Umbilical cord (tissue), 2 donors: Measurements from ENCODE around the gene CPNE5. TPM values are rescaled to one million over a fixed set of nuclear protein-coding genes. Genes with fewer than 3 reads are reported as not detected.
"Not testable (repeated sequence)": the region's sequence is repeated elsewhere in the genome, so short reads cannot be mapped to it uniquely, and the experiment has no call there.

Source experiments
- DNase-seq: peaks from one replicate; pipeline ENCODE4 v3.0.0-alpha.2; 2015; ENCODE audit warnings: low spot score
- total RNA-seq: library from RNA; depleted of rRNA; stranded (reverse); fragments of >200 nt; gene quantifications from one replicate; pipeline ENCODE4 v1.2.3, GENCODE V29; 2014; ENCODE audit warnings: low replicate concordance; ENCODE audit not compliant: insufficient read depth

CPNE5 gene
- total RNA-seq, 1 donor from 2014 or later: 16.9 TPM

DNA sequence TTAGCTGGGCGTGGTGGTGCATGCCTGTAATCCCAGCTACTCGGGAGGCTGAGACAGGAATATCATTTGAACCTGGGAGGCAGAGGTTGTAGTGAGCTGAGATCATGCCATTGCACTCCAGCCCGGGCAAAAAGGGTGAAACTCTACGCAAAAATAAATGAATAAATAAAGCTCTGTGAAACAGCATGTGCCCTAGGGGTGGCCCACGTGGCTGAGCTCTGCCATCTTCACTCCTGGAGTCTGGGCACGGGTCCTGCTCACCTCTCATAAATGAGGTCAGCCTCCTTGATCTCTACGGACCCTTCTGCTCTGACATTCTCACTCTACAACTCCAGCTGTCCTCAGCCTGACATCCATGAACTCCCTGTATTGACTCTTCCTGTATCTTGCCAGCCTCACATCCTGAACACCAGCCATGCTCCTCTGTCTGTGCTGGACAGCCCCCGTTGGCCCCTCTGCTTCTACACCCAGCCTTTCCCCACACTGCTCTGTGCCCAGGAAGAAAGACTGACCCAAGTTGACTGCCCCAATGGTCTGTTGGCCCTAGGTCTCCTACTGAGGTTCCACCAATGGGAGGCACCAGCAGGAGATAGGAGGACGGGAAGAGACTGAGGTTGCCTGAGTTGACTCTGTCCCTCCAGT is 21.9 kb downstream of the CPNE5 start:
- no peak for DNase-seq

DNA sequence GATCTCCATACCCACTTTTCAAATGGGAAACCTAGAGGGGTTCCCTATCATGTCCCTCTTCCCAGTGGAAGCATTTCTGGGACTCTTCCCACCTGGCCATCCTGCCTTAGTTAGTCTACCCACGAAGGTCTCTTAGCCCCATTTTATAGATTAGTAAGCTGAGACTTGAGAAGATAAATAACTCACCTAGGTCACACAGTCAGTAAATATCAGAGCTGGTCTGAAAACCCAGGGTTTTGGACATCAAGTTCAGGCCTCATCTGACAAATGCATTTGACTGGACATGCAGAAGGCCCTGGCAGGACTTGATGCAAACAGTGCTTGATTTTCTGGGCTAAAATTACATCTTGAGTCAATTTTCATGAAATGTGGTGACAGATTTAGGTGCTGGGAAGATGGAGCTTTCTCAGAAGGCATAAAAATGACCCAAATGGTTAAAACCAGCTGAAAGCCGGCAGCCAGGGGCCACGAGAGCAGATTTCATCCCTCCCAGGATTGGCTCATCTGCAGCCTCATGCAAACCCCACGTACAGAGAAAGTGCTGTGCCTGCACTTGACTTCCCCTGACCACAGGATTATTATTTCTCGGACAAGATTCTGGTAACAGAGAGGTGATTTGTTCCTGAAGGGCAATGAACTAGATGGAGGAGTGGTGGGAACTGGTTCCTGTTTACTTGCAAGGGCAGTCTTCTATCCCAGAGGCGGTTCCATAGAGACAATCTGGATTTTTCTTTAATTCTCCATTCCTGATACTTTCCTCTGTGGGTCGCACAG is 23.1 kb downstream of the CPNE5 start:
- DNase-seq: no peak

DNA sequence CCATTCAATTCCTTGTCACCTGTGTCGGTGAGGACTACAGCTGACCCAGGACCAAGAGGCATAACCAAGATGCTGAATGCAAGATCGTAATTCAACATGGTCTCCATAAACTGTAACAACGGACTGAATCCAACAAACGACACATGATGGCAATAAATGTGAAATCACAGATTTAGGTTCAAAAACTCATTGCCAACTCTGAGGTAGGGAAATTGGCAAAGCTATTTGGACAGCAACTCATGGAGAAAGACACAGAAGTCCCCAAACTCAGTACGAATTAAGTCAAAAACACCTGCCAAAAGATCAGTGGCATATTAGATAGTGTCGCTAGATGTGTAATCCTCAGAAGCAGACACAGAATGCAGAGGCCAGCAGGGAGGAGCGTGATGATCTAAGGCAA is 25.0 kb downstream of the CPNE5 start:
- DNase-seq: no peak

DNA sequence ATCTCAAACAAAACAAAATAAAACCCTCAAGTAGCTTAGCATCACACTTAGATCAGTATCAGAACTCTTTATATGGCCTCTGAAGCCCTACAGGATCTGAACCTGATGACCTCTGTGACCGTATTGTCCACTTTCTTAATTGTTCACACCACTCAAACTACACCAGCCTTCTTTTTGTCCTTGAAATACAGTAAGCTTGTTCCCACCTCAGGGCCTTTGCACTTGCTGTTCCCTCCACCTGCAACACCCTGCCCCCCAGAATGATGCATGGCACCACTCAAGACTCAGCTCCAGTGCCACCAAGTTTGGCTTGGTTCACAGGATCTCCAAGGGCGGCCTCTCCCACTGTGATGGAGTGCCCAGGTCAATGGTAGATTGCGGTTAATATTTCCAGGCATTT is 25.7 kb downstream of the CPNE5 start:
- no peak for DNase-seq

DNA sequence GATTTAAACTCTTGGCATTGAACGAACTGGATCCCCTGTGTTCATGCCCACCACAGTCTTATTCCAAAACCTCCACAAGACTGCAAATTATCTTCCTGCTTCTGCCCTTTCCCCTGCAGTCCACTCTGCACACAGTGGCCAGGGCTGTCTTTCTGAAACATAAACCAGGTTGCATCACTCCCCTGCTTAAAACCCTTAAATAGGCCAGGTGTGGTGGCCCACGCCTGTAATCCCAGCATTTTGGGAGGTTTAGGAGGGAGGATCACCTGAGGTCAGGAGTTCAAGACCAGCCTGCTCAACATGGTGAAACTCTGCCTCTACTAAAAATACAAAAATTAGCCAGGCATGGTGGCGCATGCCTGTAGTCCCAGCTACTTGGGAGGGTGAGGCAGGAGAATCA is 26.2 kb downstream of the CPNE5 start:
- not testable (repeated sequence) for DNase-seq

DNA sequence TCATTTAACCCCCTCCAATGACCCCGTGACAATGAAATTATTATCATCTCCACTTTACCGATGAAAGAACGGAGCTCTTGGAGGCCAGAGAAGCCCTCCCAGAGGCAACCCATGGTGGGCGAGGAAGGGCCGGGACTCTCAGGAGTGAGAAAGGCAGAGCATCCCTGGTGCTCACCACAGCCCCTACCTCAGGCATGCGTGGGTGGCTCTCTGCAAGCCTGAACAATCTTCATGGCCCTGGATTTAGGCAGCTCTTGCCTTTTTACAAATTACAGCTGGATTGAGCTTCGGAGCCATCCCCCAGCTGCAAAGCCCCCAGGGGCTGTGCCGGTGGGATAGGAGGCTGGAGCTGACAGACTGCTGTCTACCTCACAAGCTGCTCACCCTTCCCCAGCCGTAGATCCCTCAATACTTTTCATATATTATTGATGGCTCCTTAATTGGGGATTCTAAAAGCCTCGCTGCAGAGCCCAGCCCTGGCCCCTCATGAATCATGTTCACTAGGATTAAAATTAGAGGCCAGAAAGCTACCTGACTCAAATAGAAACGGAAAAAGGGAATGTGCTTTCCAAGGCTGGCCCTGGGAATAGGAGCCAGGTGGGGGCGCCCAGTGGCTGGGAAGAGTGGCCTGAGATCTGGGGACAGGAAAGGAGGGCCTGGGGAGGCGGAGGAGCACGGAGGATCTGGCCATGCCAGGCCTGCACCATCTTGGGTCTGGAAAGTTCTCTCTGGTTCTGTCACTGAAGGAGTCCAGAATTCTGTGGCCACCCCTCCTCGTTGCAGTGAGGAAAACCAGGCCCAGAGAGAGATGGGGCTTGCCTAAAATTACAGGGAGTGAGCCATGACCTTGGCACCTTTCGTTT is 29.1 kb downstream of the CPNE5 start:
- DNase-seq: no peak

DNA sequence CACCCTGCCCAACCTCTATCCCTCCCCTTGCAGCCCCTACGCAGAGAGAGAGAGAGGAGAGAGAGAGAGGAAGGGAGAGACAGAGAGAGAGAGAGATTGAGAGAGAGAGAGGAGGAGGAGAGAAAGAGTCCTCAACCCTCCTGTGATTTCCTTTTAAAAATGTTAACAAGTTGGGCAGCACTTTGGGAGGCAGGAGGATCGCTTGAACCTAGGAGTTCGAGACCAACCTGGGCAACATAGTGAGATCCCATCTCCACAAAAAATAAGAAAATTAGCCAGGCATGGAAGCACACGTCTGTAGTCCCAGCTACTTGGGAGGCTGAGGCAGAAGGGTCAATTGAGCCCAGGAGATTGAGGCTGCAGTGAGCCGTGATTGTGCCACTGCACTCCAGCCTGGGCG is 30.1 kb downstream of the CPNE5 start:
- no peak for DNase-seq

DNA sequence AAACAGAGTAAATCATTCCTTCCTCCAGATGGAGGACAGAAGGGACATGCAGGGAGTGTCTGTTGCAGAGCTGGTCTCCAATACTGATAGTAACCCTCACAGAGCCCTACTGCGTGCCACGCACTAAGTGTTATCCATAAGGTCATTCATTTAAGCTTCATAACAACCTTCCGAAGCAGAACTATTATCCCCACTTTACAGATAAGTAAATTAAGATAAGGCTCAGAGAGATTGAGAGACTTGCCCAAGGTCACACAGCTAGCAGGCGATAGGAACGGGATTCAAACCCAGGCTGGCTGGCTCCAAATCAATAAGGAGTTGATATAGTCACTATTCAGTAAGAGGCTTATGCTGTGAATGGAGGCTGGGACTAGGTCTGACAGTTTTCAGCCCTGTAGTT is 30.6 kb downstream of the CPNE5 start:
- no peak for DNase-seq

DNA sequence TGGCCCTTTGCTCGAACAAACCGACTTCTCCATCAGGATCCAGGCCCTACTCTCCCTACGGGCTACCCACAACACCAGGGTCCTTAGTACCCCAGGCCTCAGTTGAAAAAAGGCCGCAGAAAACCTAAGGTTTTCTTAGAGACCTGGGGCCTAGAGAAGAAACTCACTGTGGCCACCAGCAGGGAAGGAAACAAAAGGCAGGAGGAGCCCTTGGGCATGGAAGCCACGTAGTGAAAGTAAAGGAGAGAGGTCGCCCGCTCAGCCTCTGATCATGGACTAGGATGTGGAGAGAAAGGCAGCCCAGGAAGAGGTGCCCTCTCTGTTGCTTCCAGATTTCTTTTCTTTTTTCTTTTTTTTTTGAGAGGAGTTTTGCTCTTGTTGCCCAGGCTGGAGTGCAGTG is 31.5 kb downstream of the CPNE5 start:
- DNase-seq: no peak

DNA sequence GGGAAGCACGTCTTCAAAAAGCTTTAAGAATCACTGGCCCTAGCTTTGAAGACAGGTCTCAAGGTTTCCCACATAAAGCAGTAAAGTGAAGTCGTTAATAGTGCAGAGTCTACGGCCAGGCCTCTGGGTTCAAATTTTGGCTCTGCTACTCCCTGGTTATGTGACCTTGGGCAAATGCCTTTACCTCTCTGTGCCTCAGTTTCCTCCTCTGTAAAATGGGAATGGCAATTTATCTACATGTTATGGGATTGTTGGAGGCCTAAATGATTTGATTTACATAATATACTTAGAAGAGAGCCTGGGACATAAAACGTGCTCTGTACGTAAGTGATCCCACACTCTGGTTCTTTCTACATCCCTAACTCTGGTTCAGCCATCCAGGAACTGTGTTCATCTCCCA is 32.1 kb downstream of the CPNE5 start:
- DNase-seq: no peak

DNA sequence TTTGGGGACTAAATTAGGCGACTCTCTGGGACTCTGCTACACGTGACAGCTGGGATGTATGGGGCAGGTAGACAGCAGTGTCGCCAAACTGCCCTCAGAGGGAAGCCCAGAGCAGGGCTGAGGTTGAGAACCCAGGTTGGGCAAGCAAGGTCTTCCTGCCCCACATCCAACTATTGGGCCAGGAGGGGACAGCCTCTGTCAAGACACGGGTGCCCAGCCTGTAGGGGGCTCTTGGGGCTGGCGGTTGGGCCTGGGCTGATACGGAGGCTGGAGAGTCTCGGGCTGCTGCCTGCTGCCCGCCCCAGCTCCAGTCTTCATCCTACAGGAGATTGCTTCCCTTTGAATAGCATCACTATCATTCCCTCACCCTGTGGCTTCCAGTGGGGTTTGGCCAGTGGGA is 33.3 kb downstream of the CPNE5 start:
- no peak for DNase-seq

DNA sequence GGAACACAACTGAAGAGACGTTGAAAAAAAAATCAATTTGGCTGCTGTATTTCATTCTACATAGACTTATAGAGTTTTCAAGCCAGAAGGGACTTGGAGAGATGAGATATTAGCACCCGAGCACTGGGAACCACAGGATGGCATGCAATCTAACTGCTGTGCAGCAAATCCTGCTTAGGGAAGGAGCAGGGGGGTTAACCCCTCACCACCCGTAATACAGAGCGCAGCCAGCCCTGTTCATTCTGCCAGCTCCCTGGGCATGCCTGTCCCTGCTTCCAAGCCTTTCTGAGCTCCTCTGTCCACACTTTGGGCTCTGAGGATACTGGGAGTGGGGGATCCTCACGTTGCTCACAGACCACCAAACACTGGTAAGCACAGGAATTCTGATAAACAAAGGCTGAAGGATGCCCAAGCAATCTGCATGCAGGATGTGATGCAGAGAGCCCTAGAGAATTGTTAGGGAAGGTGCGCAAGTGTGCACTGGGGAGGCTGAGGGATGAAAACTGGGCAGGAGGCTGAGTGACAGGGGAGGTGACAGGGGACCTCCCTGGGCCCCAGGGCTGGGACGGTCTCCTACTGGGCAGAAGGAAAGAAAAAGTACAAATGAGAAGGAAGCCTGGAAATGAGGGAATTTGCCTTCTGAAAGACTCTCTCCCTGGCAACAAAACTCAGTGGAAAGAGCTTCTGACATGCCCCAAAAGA is 34.0 kb downstream of the CPNE5 start:
- DNase-seq: no peak

DNA sequence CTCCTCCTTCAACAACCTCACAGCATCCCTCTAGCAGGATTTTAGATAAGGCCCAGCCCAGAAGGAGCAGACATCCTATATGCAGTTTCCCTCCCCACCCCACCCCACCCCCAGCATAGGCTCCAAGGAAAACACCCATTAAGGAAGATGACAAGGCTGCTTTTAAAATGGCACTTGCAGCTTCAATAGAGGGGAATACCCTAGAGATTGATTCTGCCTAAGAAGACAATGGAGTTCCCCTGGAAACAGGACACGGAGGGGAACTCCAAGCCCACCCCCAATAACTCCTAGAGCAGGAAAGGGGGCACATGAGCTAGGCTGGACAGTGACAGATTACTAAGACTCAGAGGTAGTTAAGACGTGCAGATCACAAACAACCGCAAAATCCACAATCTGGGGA is 34.7 kb downstream of the CPNE5 start:
- no peak for DNase-seq

DNA sequence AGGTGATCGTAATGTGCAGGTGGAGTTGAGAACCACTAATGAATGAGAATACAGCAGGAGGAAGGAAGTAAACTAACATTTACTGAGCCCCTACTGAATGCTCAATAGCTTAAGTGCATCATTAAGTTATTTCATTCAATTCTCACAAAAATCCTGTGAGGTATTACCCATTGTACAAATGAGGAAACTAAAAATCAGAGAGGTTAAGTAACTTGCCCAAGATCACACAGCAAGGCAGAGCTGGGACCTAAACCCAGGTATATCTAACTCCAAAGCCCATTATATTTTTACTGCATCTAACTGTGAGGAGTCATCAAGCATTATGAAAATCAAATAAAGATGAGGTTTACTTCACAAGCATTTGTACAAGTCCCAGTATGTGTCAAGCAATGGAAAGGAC is 35.3 kb downstream of the CPNE5 start:
- no peak for DNase-seq

DNA sequence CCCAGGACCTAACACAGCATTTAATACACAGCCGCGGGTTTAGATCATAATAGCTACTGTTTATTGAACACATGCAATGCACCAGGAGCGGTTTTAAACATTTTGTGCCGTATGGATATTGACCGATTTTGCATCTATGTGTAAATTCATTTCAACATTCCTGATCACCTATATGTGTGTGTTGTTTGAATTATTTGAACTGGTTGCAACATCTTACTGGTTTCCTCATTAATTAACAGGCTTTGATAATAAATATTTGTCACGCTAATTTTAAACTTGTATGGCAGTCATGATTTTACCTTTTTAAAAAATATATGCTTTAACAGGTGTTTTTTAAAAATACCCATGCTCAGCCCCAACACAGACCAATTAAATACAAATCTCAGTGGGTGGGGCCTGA is 35.8 kb downstream of the CPNE5 start:
- DNase-seq: no peak

DNA sequence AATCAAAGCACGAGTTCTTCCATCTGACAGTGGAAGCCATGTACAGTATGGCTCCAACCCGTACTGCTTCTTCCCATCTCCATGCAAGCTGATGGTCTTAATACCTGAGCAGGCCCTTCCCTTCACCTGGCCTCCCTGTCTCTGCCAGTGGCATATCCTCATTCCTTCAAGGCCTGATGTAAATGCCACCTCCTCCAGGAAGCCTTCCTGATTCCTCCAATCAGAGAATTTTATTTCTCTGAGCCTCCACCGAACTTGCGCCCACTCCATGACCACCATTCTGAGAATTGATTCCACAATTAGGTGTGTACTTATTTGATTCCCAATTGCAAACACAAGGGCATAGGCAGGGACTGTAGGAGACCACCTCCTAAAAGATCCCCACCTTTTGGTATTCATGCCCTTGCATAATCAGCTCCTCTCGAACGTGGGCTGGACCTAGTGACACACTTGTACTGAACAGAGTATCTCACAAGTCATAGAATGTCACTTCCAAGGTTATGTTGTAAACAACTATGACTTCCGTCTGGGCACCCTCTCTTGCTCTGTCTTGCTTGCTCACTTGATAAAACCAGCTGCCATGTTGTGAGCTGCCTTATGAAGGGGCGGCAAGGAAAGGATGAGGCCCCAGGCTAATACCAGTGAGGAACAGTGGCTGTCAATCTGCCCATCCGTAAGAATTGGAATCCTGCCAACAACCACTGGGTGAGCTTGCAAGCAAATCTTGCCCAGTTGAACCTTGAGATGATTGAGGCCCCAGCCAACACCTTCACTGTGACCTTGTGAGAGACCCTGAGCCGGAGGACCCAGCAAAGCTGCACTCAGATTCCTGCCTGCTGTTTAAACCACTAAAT is 38.8 kb downstream of the CPNE5 start:
- no peak for DNase-seq

DNA sequence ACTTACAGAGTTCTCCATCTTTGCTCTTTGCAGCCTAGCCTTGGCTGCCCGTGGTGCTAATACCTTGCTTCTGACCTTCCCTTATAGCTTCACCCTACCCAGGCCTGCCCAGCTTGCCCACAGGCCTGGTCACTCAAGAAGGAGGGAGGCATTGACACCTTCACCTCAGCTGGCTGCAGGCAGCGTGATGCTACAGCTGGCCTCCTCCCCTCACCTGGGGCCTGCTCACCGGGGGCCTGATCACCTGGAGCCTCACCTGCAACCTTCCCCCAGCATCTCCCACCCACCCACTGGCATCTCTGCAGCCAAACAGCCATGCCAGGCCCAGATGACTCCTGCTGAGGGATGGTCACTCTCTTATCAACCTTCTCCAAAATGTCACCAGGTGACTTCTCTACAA is 40.4 kb downstream of the CPNE5 start:
- DNase-seq: no peak

DNA sequence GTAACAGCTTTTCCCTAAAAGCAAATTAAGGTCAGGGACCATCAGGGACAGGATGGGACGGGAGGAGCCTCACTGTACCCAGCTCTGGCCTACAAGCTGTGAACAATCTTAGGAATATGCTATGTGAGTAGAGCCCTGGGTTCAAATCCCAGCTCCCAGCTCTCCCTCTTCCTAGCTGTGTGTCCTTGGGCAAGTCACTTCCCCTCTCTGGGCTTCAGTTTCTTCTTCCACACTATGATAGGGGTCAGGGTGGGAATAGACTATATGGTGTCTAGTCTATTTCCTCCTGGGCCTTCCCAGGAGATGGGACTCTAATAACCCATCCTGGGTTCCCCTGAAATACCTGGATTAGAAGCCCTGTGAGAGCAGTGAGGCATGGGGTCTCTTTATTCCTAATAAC is 41.6 kb downstream of the CPNE5 start:
- no peak for DNase-seq

DNA sequence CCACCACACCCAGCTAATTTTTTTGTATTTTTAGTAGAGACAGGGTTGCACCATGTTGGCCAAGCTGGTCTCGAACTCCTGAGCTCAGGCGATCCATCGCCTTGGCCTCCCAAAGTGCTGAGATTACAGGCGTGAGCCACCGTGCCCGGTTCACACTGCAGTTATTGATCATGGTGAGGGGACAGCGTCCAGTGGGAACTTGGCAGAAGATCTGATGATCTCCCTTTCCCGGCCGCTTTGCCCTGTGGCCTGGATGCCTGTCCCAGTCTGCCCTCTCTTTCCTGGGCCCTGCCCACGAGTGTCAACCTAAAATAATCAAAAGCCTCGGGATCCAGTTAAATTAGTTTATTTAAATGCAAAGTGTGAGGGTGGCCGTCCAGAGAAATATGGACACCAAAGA is 42.2 kb downstream of the CPNE5 start:
- no peak for DNase-seq

DNA sequence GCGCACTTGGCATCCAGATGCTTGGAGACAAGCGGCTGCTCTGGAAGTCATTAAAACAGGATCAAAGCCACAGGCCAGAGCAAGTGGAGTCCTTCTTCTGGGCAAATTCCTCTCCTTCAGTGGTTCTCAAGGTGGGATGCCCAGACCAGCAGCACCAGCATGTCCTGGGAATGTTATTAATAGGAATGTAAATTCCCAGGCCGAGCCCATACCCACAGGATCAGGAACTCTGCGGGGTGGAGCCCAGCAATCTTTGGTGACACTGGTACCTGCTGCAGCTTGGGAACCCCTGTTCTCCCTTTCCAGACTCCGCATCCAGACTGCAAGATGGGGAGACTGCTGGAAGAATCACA is 44.6 kb downstream of the CPNE5 start:
- no peak for DNase-seq
